ENCODE measurements around the gene GFRA1.
"Not testable (repeated sequence)": the region's sequence is repeated elsewhere in the genome, so short reads cannot be mapped to it uniquely, and the experiment has no call there.

GRCh38 chr10:116053009-116053730, 219.8 kb downstream of the GFRA1 start:
- not testable (repeated sequence) for TF ChIP-seq CTCF (IDR thresholded peaks at IDR 0.05; ENCODE audit: low read length); EZH2 (IDR thresholded peaks at IDR 0.05; ENCODE audit: borderline replicate concordance, low read length)

Measured in OCI-LY1 (cell line).